Measurements from ENCODE around the gene NTRK2.

GRCh38 chr9:84955155-84955554, 285.6 kb downstream of the NTRK2 start:
- TF ChIP-seq EZH2 (IDR thresholded peaks at IDR 0.05; ENCODE audit: borderline replicate concordance) (no peak), CTCF (IDR thresholded peaks at IDR 0.05; ENCODE audit: poor library complexity) (no peak), EZH2phosphoT487 (IDR thresholded peaks at IDR 0.05; ENCODE audit: low read depth, severe bottlenecking, unreplicated experiment) (no peak)

Measured in hepatocyte (in vitro differentiated cells).